Activated T-cell treated with anti-CD3 and anti-CD28 coated beads, Interleukin-2, amount 50 U/mL, for 48 hours (primary cell): Measurements from ENCODE around the gene CTCFL.
"Not testable (repeated sequence)": the region's sequence is repeated elsewhere in the genome, so short reads cannot be mapped to it uniquely, and the experiment has no call there.

Source experiments
- DNase-seq, 2 experiments: peaks; one replicate each; pipeline ENCODE4 v3.0.0-alpha.2; 2020

CTCFL gene

DNA sequence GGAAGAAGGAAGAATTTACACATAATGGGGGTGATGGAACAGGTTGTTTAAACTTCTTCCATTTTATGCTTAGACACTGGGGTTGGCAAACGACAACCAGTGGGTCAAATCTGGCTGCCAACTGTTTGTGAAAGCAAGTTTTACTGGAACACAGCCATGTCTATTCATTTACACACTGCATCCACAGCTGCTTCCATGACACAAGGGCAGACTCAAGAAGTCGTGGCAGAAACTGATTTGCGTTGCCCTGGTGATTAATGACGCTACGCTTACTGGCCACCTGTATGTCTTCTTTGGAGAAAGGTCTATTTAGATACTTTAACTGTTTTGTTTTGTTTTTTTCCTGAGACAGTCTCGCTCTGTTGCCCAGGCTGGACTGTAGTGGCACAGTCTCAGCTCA is 19.0 kb downstream of the CTCFL start:
- no peak for DNase-seq

GRCh38 chr20:57504411-57504810 is 20.5 kb downstream of the CTCFL start:
- no peak for DNase-seq

GRCh38 chr20:57503035-57503658 is 21.8 kb downstream of the CTCFL start:
- no peak for DNase-seq

DNA sequence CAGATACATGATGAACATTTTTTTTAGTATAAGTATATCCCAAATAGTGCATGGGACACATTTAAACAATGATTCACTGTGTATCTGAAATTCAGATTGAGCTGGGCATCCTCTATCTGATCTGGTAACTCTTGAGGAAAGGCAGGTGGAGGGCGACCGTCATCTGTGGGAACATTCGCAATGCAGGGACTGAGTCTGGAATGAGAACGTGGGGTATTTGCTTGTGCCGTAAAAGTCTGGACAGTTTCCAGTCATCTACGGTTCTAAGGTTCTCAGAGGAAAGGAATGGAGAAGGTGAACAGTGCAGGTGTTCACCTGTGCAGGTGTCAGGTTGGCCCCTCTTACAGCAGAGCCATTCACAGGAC is 22.6 kb downstream of the CTCFL start:
- DNase-seq = no peak

GRCh38 chr20:57501461-57502335 is 23.2 kb downstream of the CTCFL start:
- DNase-seq = no peak

GRCh38 chr20:57500962-57501361 is 24.0 kb downstream of the CTCFL start:
- DNase-seq = no peak

GRCh38 chr20:57500235-57500634 is 24.7 kb downstream of the CTCFL start:
- DNase-seq = no peak

DNA sequence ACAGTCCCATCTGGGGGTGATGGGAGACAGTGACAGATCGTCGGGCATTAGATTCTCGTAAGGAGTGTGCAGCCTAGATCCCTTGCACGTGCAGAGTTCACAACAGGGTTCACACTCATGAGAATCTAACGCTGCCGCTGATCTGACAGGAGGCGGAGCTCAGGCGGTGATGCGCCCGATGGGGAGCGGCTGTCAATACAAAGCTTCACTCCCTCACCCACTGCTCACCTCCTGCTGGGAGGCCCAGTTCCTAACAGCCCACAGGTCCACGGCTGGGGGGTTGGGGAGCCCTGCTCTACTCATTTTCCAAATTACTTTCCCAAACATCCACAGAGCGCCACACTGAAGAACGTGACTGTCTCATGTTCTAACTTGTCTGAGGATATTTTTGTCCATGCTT is 25.3 kb downstream of the CTCFL start:
- no peak for DNase-seq

- peak in 1 of 2 experiments; percentile 49 for DNase-seq
Observed at GRCh38 chr20:57498425-57499400, 26.2 kb downstream of the CTCFL start.

DNA sequence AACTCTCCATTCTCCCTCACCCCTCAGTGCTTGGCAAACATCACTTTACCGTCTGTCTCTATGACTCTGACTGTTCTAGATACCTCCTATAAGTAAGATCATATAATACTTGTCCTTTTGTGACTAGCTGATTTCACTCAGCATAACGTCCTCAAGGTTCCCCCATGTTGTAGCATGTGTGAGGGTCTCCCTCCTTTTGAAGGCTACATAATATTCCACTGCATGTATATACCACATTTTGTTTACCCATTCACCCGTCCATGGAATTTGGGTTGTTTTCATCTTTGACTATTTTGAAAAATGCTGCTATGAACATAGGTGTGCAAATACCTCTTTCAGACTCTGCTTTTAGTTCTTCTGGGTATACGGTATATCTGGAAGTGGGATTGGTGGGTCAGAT is 28.3 kb downstream of the CTCFL start:
- no peak for DNase-seq

DNA sequence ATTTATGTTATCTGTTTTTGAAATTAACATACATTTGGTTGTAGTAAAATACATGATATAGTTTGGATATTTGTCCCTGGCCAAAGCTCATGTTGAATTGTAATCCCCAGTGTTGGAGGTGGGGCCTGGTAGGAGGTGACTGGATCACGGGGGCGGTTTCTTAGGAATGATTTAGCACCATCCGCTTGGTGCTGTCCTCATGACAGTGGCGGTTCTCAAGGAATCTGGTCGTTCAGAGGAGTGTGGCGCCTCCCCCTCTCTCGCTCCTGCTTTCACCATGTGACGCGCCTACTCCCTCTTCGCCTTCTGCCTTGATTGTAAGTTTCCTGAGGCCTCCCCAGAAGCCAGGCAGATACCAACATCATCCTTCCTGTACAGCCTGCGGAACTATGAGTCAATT is 29.0 kb downstream of the CTCFL start:
- no peak for DNase-seq

GRCh38 chr20:57493091-57493615 is 31.8 kb downstream of the CTCFL start:
- DNase-seq = no peak

- no peak for DNase-seq
Observed at GRCh38 chr20:57491373-57491772, 33.6 kb downstream of the CTCFL start.

- not testable (repeated sequence) for DNase-seq
Observed at GRCh38 chr20:57488277-57488676, 36.7 kb downstream of the CTCFL start.

DNA sequence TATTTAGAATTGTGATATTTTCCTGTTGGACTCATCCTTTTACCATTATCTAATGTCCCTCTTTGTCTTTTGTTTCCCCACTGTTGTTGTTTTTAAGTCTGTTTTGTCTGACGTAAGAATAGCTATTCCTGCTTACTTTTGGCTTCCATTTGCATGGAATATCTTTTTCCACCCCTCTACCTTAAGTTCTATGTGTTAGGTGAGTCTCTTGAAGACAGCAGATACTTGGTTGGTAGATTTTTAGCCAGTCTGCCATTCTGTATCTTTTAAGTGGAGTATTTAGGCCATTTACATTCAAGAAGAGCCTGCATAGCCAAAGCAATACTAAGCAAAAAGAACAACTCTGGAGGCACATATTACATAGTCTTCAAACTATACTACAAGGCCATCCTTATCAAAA is 39.2 kb downstream of the CTCFL start:
- no peak for DNase-seq

DNA sequence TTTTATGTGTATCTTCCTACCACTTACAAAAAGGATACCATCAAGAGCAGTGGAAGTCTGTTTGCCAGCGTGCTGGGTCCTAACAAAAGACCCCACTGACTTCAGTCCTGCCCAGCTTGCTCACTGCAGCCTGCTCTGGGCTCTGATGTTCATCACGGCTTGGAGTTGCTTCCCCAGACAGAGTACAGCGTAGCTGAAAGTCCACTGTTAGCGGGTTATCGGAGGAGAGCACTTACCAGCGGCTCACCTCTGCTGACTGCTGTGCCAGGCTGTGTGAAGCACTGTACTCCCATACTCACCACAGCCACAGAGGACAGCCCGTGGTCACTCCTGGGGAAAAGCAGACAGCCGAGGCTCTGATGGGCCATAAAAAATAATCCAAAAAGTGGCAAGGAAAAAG is 40.2 kb downstream of the CTCFL start:
- no peak for DNase-seq

DNA sequence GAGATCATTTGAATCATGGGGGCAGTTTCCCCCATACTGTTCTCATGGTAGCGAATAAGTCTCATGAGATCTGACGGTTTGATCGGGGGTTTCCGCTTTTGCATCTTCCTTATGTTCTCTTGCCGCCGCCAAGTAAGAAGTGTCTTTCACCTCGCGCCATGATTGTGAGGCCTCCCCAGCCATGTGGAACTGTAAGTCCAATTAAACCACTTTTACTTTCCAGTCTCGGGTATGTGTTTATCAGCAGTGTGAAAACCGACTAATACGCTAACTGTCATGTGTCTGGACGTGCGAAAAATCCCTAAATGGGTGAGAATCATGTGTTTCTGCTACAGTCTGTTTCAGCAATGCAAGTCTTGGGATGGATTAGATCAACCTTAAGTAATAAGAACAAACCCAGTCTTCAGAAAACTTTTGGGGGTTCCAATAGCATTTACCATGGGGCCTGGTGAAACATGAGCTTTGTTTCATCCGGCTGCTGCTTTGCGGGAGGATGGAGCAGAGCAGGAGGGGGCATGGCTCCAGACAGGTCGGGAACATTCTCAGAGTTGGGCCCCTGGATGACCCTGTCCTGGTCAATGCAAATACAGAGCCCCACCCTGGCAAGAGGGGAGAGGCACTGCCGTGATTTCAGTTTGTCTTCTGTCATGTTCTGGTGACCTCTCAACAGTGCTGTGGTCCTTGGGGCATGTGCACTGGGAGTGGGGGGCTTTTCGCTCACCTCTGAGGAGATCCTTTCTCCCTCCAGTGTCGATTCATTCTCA is 41.5 kb downstream of the CTCFL start:
- DNase-seq = no peak

GRCh38 chr20:57482796-57483195 is 42.1 kb downstream of the CTCFL start:
- no peak for DNase-seq

GRCh38 chr20:57482148-57482547 is 42.8 kb downstream of the CTCFL start:
- no peak for DNase-seq

GRCh38 chr20:57481281-57481711 is 43.6 kb downstream of the CTCFL start:
- peak in 1 of 2 experiments; percentile 36 for DNase-seq

DNA sequence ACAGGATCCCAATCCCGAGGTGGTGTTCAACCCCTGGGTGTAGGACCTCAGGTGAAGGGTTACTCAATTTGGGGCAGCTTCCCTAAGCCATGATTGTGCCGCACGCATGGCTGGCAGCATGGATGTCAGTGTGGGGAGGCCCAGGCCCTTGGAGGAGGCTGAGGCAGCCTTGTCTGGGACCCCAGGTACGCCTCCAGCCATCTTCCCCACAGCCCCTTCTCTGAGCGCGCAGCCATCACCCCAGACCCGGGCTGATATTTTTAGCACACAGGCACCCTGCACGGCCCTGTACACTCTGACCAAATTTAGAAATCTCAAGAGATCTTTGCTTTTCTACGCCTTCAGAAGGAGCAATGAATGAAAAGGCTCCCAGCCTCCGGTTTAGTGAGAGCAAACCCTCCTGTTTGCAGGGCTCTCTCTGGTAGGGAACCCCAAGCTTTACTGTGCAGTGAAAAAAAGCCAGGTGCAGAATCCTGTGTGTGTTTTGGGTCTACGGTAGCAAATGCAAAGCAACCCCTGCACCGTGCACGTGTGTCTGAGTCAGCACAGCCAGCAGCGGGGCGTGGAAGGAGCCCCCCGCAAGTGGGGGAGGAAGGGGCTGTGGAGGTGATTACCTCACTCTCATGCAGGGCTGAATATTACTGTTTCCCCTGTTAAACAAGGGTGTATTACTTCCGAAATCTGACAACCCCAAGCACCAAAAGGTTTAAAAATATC is 44.3 kb downstream of the CTCFL start:
- DNase-seq = peak in 1 of 2 experiments; percentile 42
